Small intestine (tissue), 7 donors: ENCODE measurements around the gene ANKRD24. TPM values are rescaled to one million over a fixed set of nuclear protein-coding genes. Genes with fewer than 3 reads are reported as not detected.
A peak's percentile ranks its signal among the peaks of the same experiment; 100 is the strongest.
"Not testable (repeated sequence)": the region's sequence is repeated elsewhere in the genome, so short reads cannot be mapped to it uniquely, and the experiment has no call there.

Source experiments
- DNase-seq, 2 donors: peaks; one replicate each; pipeline versions ENCODE4 v3.0.0 to v3.0.0-alpha.2; 2013
- FAIRE-seq: peaks from 2 replicates; lab custom pipeline; 2012; peaks lifted over from hg19 to GRCh38; lab: Jason Lieb, UNC
- H3K27ac ChIP-seq, 3 donors: one replicate each; pipeline ENCODE4 v1.5.1; 2013; ENCODE audit warnings: low read length in 2 of 3, mild to moderate bottlenecking in 2 of 3, control low read depth in 1 of 3, inconsistent platforms in 1 of 3, low read depth in 1 of 3, moderate library complexity in 1 of 3
- H3K27me3 ChIP-seq, 3 donors: one replicate each; pipeline ENCODE4 v1.6.1; 2013; ENCODE audit warnings: low read length in 3 of 3, inconsistent platforms in 1 of 3; ENCODE audit not compliant: control insufficient read depth in 3 of 3, insufficient read depth in 3 of 3
- H3K36me3 ChIP-seq, 3 donors: one replicate each; pipeline ENCODE4 v1.6.1; 2013; ENCODE audit warnings: low read length in 3 of 3, inconsistent platforms in 1 of 3, low read depth in 1 of 3, mild to moderate bottlenecking in 1 of 3, moderate library complexity in 1 of 3; ENCODE audit not compliant: control insufficient read depth in 3 of 3, insufficient read depth in 2 of 3
- H3K4me1 ChIP-seq, 3 donors: one replicate each; pipeline ENCODE4 v1.6.1; 2013; ENCODE audit warnings: low read length in 2 of 3, inconsistent platforms in 1 of 3, low read depth in 1 of 3, mild to moderate bottlenecking in 1 of 3, moderate library complexity in 1 of 3; ENCODE audit not compliant: control insufficient read depth in 3 of 3, insufficient read depth in 2 of 3
- H3K4me3 ChIP-seq, 3 donors: one replicate each; pipeline ENCODE4 v1.5.1; 2013; ENCODE audit warnings: low read length in 3 of 3, control low read depth in 1 of 3, inconsistent platforms in 1 of 3, low read depth in 1 of 3, mild to moderate bottlenecking in 1 of 3, moderate library complexity in 1 of 3
- H3K9me3 ChIP-seq, 2 donors: one replicate each; pipeline ENCODE4 v1.6.1; 2013; ENCODE audit warnings: low read depth in 1 of 2, low read length in 1 of 2; ENCODE audit not compliant: control insufficient read depth in 2 of 2, insufficient read depth in 1 of 2
- whole genome bisulfite sequencing, 3 donors: extraction: QIAGEN DNeasy Blood & Tissue Kit; methylation state at CpG; one replicate each; pipeline ENCODE4 v1.1.7; 2013; 5-methylcytosine and 5-hydroxymethylcytosine counted together
- polyA plus RNA-seq, 4 donors: library from polyadenylated mRNA; stranded (reverse) in 3 of 4; unstranded in 1 of 4; fragments of 200-250 nt in 3 of 4; fragments of 120-200 nt in 1 of 4; gene quantifications; one replicate each; pipeline versions ENCODE4 v1.2.1 to v1.2.3, GENCODE V29; 2013
- donor health status: healthy with polysubstance abuse.
- donor health status: control.
- donor health status: control.
- donor health status: Bipolar disorder and iron deficiency.
- donor health status: healthy.

Gene ANKRD24
- polyA plus RNA-seq, 4 donors: 1.6 to 3.1 (median 2.3) TPM

GRCh38 chr19:4233282-4233853 is 50.9 kb downstream of the ANKRD24 start:
- H3K27ac ChIP-seq: no peak overlapping the region
- H3K9me3 ChIP-seq: no peaks in the 10 kb centered on the region
- peaks cover 0 to 17% (median 0%) of the 10 kb centered on the region in 3 donors for H3K27me3 ChIP-seq
- 23 to 38% (median 35%) methylated on average over 10 to 11 of the region's 11 CpGs for WGBS, 3 donors
- no peak overlapping the region for H3K4me3 ChIP-seq
- no peaks in the 10 kb centered on the region for H3K36me3 ChIP-seq
- peak; percentile 29 to 36 for DNase-seq
- H3K4me1 ChIP-seq: peaks cover 0 to 12% (median 0%) of the 10 kb centered on the region in 3 donors
- FAIRE-seq: no peak

DNA sequence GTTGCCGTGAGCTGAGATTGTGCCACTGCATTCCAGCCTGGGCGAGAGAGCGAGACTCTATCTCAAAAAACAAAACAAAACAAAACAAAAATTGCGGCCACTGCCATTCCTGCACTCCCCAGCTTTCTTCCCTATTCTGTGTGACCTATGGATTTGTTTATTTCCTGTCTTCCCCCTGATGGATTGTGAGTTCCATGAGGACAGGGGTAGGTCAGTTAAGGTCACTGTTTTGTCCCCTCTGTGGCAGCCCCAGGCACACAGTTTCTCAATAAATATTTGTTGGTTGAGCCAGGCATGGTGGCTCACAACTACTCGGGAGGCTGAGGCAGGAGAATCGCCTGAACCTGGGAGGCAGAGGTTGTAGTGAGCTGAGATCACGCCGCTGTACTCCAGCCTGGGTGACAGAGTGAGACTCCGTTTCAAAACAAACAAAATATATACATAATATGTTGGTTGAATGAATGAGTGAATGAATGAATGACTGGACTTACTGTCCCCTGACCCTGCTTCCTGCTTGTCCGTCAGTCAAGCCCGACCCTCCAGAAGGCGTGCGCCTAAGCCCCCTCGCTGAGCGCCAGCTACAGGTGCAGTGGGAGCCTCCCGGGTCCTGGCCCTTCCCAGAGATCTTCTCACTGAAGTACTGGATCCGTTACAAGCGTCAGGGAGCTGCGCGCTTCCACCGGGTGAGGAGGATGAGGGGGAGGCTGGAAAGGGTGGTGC is 51.8 kb downstream of the ANKRD24 start:
- FAIRE-seq (no peak), DNase-seq (no peak)
- H3K4me3 ChIP-seq: no peak overlapping the region
- H3K27me3 ChIP-seq: peaks cover 0 to 13% (median 0%) of the 10 kb centered on the region in 3 donors
- H3K36me3 ChIP-seq: no peaks in the 10 kb centered on the region
- 44 to 52% (median 52%) methylated on average over 21 of the region's 21 CpGs for WGBS, 3 donors
- H3K4me1 ChIP-seq: peaks cover 0 to 5% (median 0%) of the 10 kb centered on the region in 3 donors
- no peak overlapping the region for H3K27ac ChIP-seq
- H3K9me3 ChIP-seq: no peaks in the 10 kb centered on the region

- no peak overlapping the region for H3K4me3 ChIP-seq
- DNase-seq (no peak), FAIRE-seq (no peak)
- H3K9me3 ChIP-seq: no peaks in the 10 kb centered on the region
- no peaks in the 10 kb centered on the region for H3K4me1 ChIP-seq
- no peak overlapping the region for H3K27ac ChIP-seq
- H3K36me3 ChIP-seq: no peaks in the 10 kb centered on the region
- WGBS, 3 donors: 68 to 79% (median 73%) methylated on average over 13 of the region's 13 CpGs
- H3K27me3 ChIP-seq: peaks cover 0 to 11% (median 0%) of the 10 kb centered on the region in 3 donors
Measured at GRCh38 chr19:4234862-4235201, 52.3 kb downstream of the ANKRD24 start.

- H3K9me3 ChIP-seq, H3K27ac ChIP-seq, DNase-seq, H3K4me1 ChIP-seq, H3K36me3 ChIP-seq, H3K4me3 ChIP-seq, FAIRE-seq: not testable (repeated sequence)
- H3K27me3 ChIP-seq: peaks cover 0 to 11% (median 0%) of the 10 kb centered on the region in 3 donors
- 88 to 92% (median 91%) methylated on average over 16 of the region's 16 CpGs for WGBS, 3 donors
Measured at GRCh38 chr19:4237510-4237909, 55.0 kb downstream of the ANKRD24 start.

- no peak overlapping the region for H3K4me3 ChIP-seq
- H3K9me3 ChIP-seq: peaks cover 0 to 6% of the 10 kb centered on the region in 2 donors
- H3K27ac ChIP-seq: no peak overlapping the region
- FAIRE-seq: no peak
- no peaks in the 10 kb centered on the region for H3K4me1 ChIP-seq
- no peaks in the 10 kb centered on the region for H3K36me3 ChIP-seq
- no peak for DNase-seq
- peaks cover 0 to 11% (median 0%) of the 10 kb centered on the region in 3 donors for H3K27me3 ChIP-seq
- 65 to 83% (median 77%) methylated on average over 4 of the region's 4 CpGs for WGBS, 3 donors
Measured at GRCh38 chr19:4238831-4239230, 56.3 kb downstream of the ANKRD24 start.

DNA sequence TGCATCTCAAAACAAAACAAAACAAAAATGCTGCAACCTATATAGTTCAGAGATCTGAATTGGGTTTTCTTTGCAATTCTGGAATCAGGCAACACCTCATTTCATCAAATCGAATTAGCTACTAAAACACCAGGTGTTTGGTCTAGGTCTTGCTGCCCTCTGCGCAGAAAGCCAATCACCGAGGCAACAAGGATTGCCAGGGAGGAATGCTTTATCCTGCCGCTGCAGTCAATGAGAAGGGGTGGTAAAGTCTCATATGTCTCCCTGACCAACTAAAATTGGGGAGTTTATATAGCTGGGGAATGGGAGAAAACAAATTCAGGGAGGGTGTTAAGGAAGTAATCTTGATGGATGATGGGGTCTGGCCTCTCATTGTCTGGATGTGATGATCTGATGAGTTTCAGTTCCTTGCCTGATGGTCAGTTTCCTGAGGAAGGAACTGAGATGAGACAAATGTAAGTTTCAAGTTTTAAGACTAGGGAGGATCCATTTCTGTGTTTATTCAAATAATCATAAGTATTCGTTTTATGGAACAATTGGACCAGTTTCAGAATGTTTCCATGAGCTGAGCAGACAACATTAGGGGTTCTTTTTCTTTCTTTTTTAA is 59.4 kb downstream of the ANKRD24 start:
- Histone ChIP-seq H3K4me3 (no peak overlapping the region), H3K9me3 (peaks cover 0 to 6% of the 10 kb centered on the region in 2 donors), H3K27ac (no peak overlapping the region), H3K27me3 (no peaks in the 10 kb centered on the region), H3K4me1 (peaks cover 0 to 4% (median 0%) of the 10 kb centered on the region in 3 donors), H3K36me3 (no peaks in the 10 kb centered on the region)
- WGBS, 3 donors: 73 to 86% (median 82%) methylated on average over 5 of the region's 5 CpGs
- no peak for DNase-seq
- FAIRE-seq: no peak

- not testable (repeated sequence) for H3K4me3 ChIP-seq, FAIRE-seq
Measured at GRCh38 chr19:4245938-4246337, 63.4 kb downstream of the ANKRD24 start.

GRCh38 chr19:4246767-4247593 is 64.5 kb downstream of the ANKRD24 start, which contains the start of gene YJU2:
Gene YJU2, plus strand, starts transcription at chr19:4247080. Its CDS starts 67 bp downstream, at chr19:4247147.
- peak within 1 kb of the TSS; percentile 51 to 71 (median 61) for H3K4me3 ChIP-seq
- FAIRE-seq (no peak), DNase-seq (peak; percentile 100)
- peaks cover 0 to 7% (median 0%) of the 10 kb centered on the region in 3 donors for H3K4me1 ChIP-seq
- H3K27ac ChIP-seq: peak within 1 kb of the TSS; percentile 95 to 99 (median 95)
- peaks cover 6 to 38% (median 7%) of the 10 kb centered on the region in 3 donors for H3K36me3 ChIP-seq
- H3K27me3 ChIP-seq: no peaks in the 10 kb centered on the region
- WGBS, 3 donors: 0 to 1% (median 1%) methylated on average over 41 to 45 of the region's 45 CpGs
- H3K9me3 ChIP-seq: peaks cover 0 to under 1% of the 10 kb centered on the region in 2 donors

More at GRCh38 chr19:4245938-4246337, 63.4 kb downstream of the ANKRD24 start:
- DNase-seq, H3K27me3 ChIP-seq, H3K27ac ChIP-seq, H3K4me1 ChIP-seq, H3K9me3 ChIP-seq: not testable (repeated sequence)
- 96 to 100% (median 99%) methylated on average over 6 of the region's 6 CpGs for WGBS, 3 donors
- peaks cover 1 to 28% (median 4%) of the 10 kb centered on the region in 3 donors for H3K36me3 ChIP-seq
